ENCODE data around the gene STK32B. TPM values are rescaled to one million over a fixed set of nuclear protein-coding genes. Genes with fewer than 3 reads are reported as not detected.

Gene STK32B
- total and polyA plus RNA-seq, 2 of the 4 experiments (the other 2 are of a cell fraction): 5.5 to 6.3 TPM

GRCh38 chr4:5448221-5448620 lies 396.9 kb downstream of the STK32B start:
- H2BK120ac ChIP-seq (ENCODE audit: low read depth, low read length): no peak overlapping the region
- H3K14ac ChIP-seq (replicated peaks; ENCODE audit: low read depth, low read length): no peak overlapping the region
- no peaks in the 10 kb centered on the region for H4K20me1 ChIP-seq (ENCODE audit: insufficient read depth, low read length)
- no peaks in the 10 kb centered on the region for H3K27me3 ChIP-seq (ENCODE audit: control insufficient read depth, insufficient read depth, low read length)
- H4K5ac ChIP-seq (ENCODE audit: low read depth, low read length): no peak overlapping the region
- TF ChIP-seq CEBPB (IDR thresholded peaks at IDR 0.05; ENCODE audit: low read depth, low read length) (no peak), RCOR1 (IDR thresholded peaks at IDR 0.05; ENCODE audit: insufficient replicate concordance, low read length) (no peak), RFX5 (IDR thresholded peaks at IDR 0.05; ENCODE audit: low read depth, low read length) (no peak), CHD1 (IDR thresholded peaks at IDR 0.05; ENCODE audit: low read depth, low read length) (no peak), SMC3 (IDR thresholded peaks at IDR 0.05; ENCODE audit: low read depth, low read length) (no peak), POLR2A (IDR thresholded peaks at IDR 0.05; ENCODE audit: low read depth, low read length) (no peak), MAFK (IDR thresholded peaks at IDR 0.05; ENCODE audit: low read depth, low read length) (no peak), MAZ (IDR thresholded peaks at IDR 0.05; ENCODE audit: borderline replicate concordance, low read depth, low read length) (no peak), NFE2L2 (IDR thresholded peaks at IDR 0.05; ENCODE audit: low read depth, low read length) (no peak), BHLHE40 (IDR thresholded peaks at IDR 0.05; ENCODE audit: low read depth, low read length) (no peak), MXI1 (IDR thresholded peaks at IDR 0.05; ENCODE audit: borderline replicate concordance, low read depth, low read length) (no peak), RAD21 (IDR thresholded peaks at IDR 0.05; ENCODE audit: low read length) (no peak), FOS (IDR thresholded peaks at IDR 0.05; ENCODE audit: low read depth, low read length) (no peak)
- TF ChIP-seq, protein P1, sequence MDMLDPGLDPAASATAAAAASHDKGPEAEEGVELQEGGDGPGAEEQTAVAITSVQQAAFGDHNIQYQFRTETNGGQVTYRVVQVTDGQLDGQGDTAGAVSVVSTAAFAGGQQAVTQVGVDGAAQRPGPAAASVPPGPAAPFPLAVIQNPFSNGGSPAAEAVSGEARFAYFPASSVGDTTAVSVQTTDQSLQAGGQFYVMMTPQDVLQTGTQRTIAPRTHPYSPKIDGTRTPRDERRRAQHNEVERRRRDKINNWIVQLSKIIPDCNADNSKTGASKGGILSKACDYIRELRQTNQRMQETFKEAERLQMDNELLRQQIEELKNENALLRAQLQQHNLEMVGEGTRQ (IDR thresholded peaks at IDR 0.05; ENCODE audit: low read depth, low read length): no peak
- TF ChIP-seq, protein P2, sequence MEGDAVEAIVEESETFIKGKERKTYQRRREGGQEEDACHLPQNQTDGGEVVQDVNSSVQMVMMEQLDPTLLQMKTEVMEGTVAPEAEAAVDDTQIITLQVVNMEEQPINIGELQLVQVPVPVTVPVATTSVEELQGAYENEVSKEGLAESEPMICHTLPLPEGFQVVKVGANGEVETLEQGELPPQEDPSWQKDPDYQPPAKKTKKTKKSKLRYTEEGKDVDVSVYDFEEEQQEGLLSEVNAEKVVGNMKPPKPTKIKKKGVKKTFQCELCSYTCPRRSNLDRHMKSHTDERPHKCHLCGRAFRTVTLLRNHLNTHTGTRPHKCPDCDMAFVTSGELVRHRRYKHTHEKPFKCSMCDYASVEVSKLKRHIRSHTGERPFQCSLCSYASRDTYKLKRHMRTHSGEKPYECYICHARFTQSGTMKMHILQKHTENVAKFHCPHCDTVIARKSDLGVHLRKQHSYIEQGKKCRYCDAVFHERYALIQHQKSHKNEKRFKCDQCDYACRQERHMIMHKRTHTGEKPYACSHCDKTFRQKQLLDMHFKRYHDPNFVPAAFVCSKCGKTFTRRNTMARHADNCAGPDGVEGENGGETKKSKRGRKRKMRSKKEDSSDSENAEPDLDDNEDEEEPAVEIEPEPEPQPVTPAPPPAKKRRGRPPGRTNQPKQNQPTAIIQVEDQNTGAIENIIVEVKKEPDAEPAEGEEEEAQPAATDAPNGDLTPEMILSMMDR (conservative IDR thresholded peaks at IDR 0.05; ENCODE audit: low read depth, low read length): no peak
- TF ChIP-seq, protein P3, sequence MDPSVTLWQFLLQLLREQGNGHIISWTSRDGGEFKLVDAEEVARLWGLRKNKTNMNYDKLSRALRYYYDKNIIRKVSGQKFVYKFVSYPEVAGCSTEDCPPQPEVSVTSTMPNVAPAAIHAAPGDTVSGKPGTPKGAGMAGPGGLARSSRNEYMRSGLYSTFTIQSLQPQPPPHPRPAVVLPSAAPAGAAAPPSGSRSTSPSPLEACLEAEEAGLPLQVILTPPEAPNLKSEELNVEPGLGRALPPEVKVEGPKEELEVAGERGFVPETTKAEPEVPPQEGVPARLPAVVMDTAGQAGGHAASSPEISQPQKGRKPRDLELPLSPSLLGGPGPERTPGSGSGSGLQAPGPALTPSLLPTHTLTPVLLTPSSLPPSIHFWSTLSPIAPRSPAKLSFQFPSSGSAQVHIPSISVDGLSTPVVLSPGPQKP (IDR thresholded peaks at IDR 0.05; ENCODE audit: borderline replicate concordance, low read depth, low read length): no peak
- H3K9me3 ChIP-seq (ENCODE audit: control insufficient read depth, insufficient read depth, low read length): no peaks in the 10 kb centered on the region
- no TSS peak for BruUV-seq (replicated peaks)
- H3K79me1 ChIP-seq (ENCODE audit: low read depth in 1 of 2, low read length in 2 of 2): no peaks in the 10 kb centered on the region
- no peak overlapping the region for H4K91ac ChIP-seq (ENCODE audit: insufficient read depth, low read depth, low read length)
- in situ Hi-C loops (cut with MboI; ENCODE audit: low sequenced_read_pairs) (no loop called here), intact Hi-C loops (cut with micrococcal nuclease) (no loop called here), dilution Hi-C loops (cut with HindIII; ENCODE audit: low sequenced_read_pairs, unreplicated experiment) (no loop called here)
- no peak overlapping the region for H4K8ac ChIP-seq (ENCODE audit: low read depth in 2 of 2, low read length in 2 of 2)
- no peak overlapping the region for H3K4me2 ChIP-seq (ENCODE audit: low read depth, low read length)
- H3K18ac ChIP-seq (ENCODE audit: low read depth, low read length): no peak overlapping the region
- H3K36me3 ChIP-seq (ENCODE audit: control insufficient read depth, insufficient read depth, low read length): no peaks in the 10 kb centered on the region
- no peak overlapping the region for H2AFZ ChIP-seq (replicated peaks; ENCODE audit: low read length, poor library complexity)
- ChIA-PET POLR2A (ENCODE audit: unreplicated experiment) (no interaction called here), CTCF (no interaction called here)
- no peak overlapping the region for H2AK5ac ChIP-seq (ENCODE audit: low read depth, low read length)
- no peak overlapping the region for H3K4ac ChIP-seq (ENCODE audit: low read depth, low read length)
- H3K27ac ChIP-seq (ENCODE audit: insufficient read depth, low read length): no peak overlapping the region
- H2BK20ac ChIP-seq (ENCODE audit: low read depth, low read length): no peak overlapping the region
- no peak overlapping the region for H2BK5ac ChIP-seq (ENCODE audit: low read depth, low read length, poor library complexity, severe bottlenecking)
- no peak for DNase-seq
- H3K9me1 ChIP-seq (ENCODE audit: insufficient read depth, low read length): no peaks in the 10 kb centered on the region
- H3K4me1 ChIP-seq (ENCODE audit: control insufficient read depth, insufficient read depth, low read length): no peaks in the 10 kb centered on the region
- no peak overlapping the region for H3K4me3 ChIP-seq (ENCODE audit: insufficient read depth, low read depth, low read length)
- no peak overlapping the region for H2AK9ac ChIP-seq (replicated peaks; ENCODE audit: low read depth, low read length, poor library complexity)
- H3K56ac ChIP-seq (ENCODE audit: extremely low read depth, insufficient read depth, low read length): no peak overlapping the region
- no peak overlapping the region for H3K23ac ChIP-seq (ENCODE audit: low read depth, low read length)
- no peak overlapping the region for H2BK15ac ChIP-seq (ENCODE audit: low read depth, low read length)
- no peak for ATAC-seq (ENCODE audit: low read depth)
- H3K9ac ChIP-seq (ENCODE audit: low read depth, low read length): no peak overlapping the region
- no CpG with 5 or more reads among the region's 10 CpGs for WGBS, 2 experiments (ENCODE audit: extremely low coverage in 2 of 2, insufficient read length in 1 of 2)
